Daoy (cell line): ENCODE data around the gene DNAH3. TPM values are rescaled to one million over a fixed set of nuclear protein-coding genes. Genes with fewer than 3 reads are reported as not detected.
"Not testable (repeated sequence)": the region's sequence is repeated elsewhere in the genome, so short reads cannot be mapped to it uniquely, and the experiment has no call there.

Experiments used
- DNase-seq: peaks from one replicate; pipeline ENCODE4 v3.0.0-alpha.2; 2015; ENCODE audit warnings: low read depth
- total RNA-seq: library from RNA; depleted of rRNA; stranded (reverse); fragments of >200 nt; shearing (Covaris generic); gene quantifications from 2 replicates; pipeline ENCODE4 v1.2.3, GENCODE V29; 2014; rRNA removed

DNAH3 gene
- 0.06 TPM in 1 of 2 replicates, not detected in the other for total RNA-seq

GRCh38 chr16:21150375-21151001, at the start of gene DNAH3:
DNAH3 (minus strand) TSS chr16:21150846; CDS start chr16:21150319, 527 bp downstream.
- no peak for DNase-seq

GRCh38 chr16:21199607-21200218, 49.1 kb upstream of the DNAH3 start:
- DNase-seq = no peak

- no peak for DNase-seq
Measured at GRCh38 chr16:21197621-21198020, 47.0 kb upstream of the DNAH3 start.

- DNase-seq = no peak
Measured at GRCh38 chr16:21197112-21197511, 46.5 kb upstream of the DNAH3 start.

- DNase-seq = not testable (repeated sequence)
Measured at GRCh38 chr16:21195330-21195729, 44.7 kb upstream of the DNAH3 start.

- peak; percentile 5 for DNase-seq
Measured at GRCh38 chr16:21194771-21195301, 44.2 kb upstream of the DNAH3 start.

- DNase-seq = no peak
Measured at GRCh38 chr16:21192991-21193390, 42.3 kb upstream of the DNAH3 start.

GRCh38 chr16:21190599-21190998, 40.0 kb upstream of the DNAH3 start:
- DNase-seq = no peak

GRCh38 chr16:21190013-21190412, 39.4 kb upstream of the DNAH3 start:
- no peak for DNase-seq

GRCh38 chr16:21189311-21189710, 38.7 kb upstream of the DNAH3 start:
- no peak for DNase-seq

- DNase-seq = no peak
Measured at GRCh38 chr16:21186326-21186691, 35.7 kb upstream of the DNAH3 start.

- no peak for DNase-seq
Measured at GRCh38 chr16:21185659-21186325, 35.1 kb upstream of the DNAH3 start.

- DNase-seq = peak; percentile 28
Measured at GRCh38 chr16:21184834-21185233, 34.2 kb upstream of the DNAH3 start.

GRCh38 chr16:21183995-21184394, 33.3 kb upstream of the DNAH3 start:
- DNase-seq = no peak

GRCh38 chr16:21179983-21180365, 29.3 kb upstream of the DNAH3 start:
- no peak for DNase-seq

- DNase-seq = no peak
Measured at GRCh38 chr16:21179126-21179982, 28.7 kb upstream of the DNAH3 start.

- no peak for DNase-seq
Measured at GRCh38 chr16:21175397-21175796, 24.8 kb upstream of the DNAH3 start.

- DNase-seq = no peak
Measured at GRCh38 chr16:21172650-21173049, 22.0 kb upstream of the DNAH3 start.

- DNase-seq = not testable (repeated sequence)
Measured at GRCh38 chr16:21170116-21170515, 19.5 kb upstream of the DNAH3 start.

GRCh38 chr16:21169249-21169981, 18.8 kb upstream of the DNAH3 start:
- no peak for DNase-seq

- DNase-seq = no peak
Measured at GRCh38 chr16:21167929-21168602, 17.4 kb upstream of the DNAH3 start.
